ENCODE results near the gene CDCA3.

CDCA3 gene

DNA sequence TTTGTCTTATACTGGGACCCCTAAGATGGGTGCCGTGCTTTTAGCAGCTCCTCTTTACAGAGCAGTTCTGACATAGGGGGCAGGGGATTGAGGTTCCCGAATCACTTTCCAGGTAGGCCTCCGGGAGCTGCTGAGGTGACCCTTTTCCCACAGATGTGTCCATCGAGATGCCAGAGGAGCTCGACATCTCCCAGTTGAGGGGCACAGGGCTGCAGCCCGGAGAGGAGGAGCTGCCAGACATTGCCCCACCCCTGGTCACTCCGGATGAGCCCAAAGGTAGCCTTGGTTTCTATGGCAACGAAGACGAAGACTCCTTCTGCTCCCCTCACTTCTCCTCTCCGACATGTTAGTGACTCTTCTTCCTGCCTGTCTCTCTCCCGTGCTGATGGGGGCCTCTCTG, 11.9 kb upstream of the CDCA3 start:
- Histone ChIP-seq H3K9me3 (ENCODE audit: severe bottlenecking) (no peaks in the 10 kb centered on the region), H3K27me3 (ENCODE audit: insufficient read depth, low read depth, severe bottlenecking) (no peaks in the 10 kb centered on the region), H3K27ac (no peak overlapping the region), H3K36me3 (peaks cover 84% of the 10 kb centered on the region), H3K4me3 (ENCODE audit: low read depth, low read length) (no peak overlapping the region)
- TF ChIP-seq CTCF (IDR thresholded peaks at IDR 0.05; ENCODE audit: low read depth, low read length) = no peak
- no peak for DNase-seq

DNA sequence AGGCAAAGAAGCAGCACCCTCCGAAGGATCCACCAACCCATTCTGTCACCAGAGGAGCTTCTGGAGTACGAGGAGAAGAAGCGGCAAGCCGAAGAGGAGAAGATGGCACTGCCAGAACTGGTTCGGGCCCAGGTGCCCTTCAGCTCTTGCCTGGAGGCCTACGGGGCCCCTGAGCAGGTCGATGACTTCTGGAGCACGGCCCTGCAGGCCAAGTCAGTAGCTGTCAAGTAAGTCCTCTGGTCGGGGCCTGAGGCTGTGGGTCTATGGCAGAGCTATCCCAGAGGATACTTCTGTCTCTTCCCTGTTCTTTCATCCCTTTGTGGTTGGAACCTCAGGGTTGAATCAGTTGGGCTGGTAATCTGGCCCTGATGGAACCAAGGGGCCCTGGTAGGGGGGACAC, 10.3 kb upstream of the CDCA3 start:
- H3K27me3 ChIP-seq (ENCODE audit: insufficient read depth, low read depth, severe bottlenecking) = no peaks in the 10 kb centered on the region

GRCh38 chr12:6860942-6861341, 9.9 kb upstream of the CDCA3 start:
- Histone ChIP-seq H3K9me3 (ENCODE audit: severe bottlenecking) (no peaks in the 10 kb centered on the region), H3K4me3 (ENCODE audit: low read depth, low read length) (no peak overlapping the region), H3K27ac (no peak overlapping the region), H3K27me3 (ENCODE audit: insufficient read depth, low read depth, severe bottlenecking) (no peaks in the 10 kb centered on the region), H3K36me3 (peaks cover 97% of the 10 kb centered on the region)
- TF ChIP-seq CTCF (IDR thresholded peaks at IDR 0.05; ENCODE audit: low read depth, low read length) = no peak
- no peak for DNase-seq

More for the DNA sequence above, 10.3 kb upstream of the CDCA3 start:
- DNase-seq = no peak
- TF ChIP-seq CTCF (IDR thresholded peaks at IDR 0.05; ENCODE audit: low read depth, low read length) = no peak
- Histone ChIP-seq H3K36me3 (peaks cover 94% of the 10 kb centered on the region), H3K9me3 (ENCODE audit: severe bottlenecking) (no peaks in the 10 kb centered on the region), H3K4me3 (ENCODE audit: low read depth, low read length) (no peak overlapping the region), H3K27ac (no peak overlapping the region)

DNA sequence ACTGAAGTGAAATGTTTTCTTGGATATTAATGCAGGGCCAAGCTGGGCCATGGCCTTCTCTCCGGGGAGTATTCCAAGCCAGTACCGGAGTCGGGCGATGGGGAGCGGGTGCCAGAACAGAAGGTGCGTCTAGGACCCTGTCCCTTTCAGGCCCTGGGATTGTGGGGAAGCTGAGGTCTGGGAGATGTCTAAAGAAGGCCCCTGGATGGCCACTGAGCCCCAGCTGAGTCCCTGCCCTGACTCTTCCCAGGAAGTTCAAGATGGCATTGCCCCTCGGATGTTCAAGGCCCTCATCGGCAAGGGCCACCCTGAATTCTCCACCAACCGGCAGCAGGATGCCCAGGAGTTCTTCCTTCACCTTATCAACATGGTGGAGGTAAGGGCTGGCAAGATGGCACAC, 9.0 kb upstream of the CDCA3 start:
- no peak for TF ChIP-seq CTCF (IDR thresholded peaks at IDR 0.05; ENCODE audit: low read depth, low read length)
- Histone ChIP-seq H3K36me3 (peaks cover 94% of the 10 kb centered on the region), H3K4me3 (ENCODE audit: low read depth, low read length) (no peak overlapping the region), H3K27me3 (ENCODE audit: insufficient read depth, low read depth, severe bottlenecking) (no peaks in the 10 kb centered on the region), H3K27ac (no peak overlapping the region), H3K9me3 (ENCODE audit: severe bottlenecking) (no peaks in the 10 kb centered on the region)
- no peak for DNase-seq

GRCh38 chr12:6858799-6859198, 7.7 kb upstream of the CDCA3 start:
- no peaks in the 10 kb centered on the region for H3K9me3 ChIP-seq (ENCODE audit: severe bottlenecking)
- no peak overlapping the region for H3K27ac ChIP-seq
- no peaks in the 10 kb centered on the region for H3K27me3 ChIP-seq (ENCODE audit: insufficient read depth, low read depth, severe bottlenecking)
- no peak overlapping the region for H3K4me3 ChIP-seq (ENCODE audit: low read depth, low read length)
- no peak for DNase-seq
- H3K36me3 ChIP-seq = peaks cover 86% of the 10 kb centered on the region
- TF ChIP-seq CTCF (IDR thresholded peaks at IDR 0.05; ENCODE audit: low read depth, low read length) = no peak

- H3K36me3 ChIP-seq = peaks cover 62% of the 10 kb centered on the region
- no peaks in the 10 kb centered on the region for H3K27me3 ChIP-seq (ENCODE audit: insufficient read depth, low read depth, severe bottlenecking)
- no peak for DNase-seq
- H3K4me3 ChIP-seq (ENCODE audit: low read depth, low read length) = no peak overlapping the region
- no peaks in the 10 kb centered on the region for H3K9me3 ChIP-seq (ENCODE audit: severe bottlenecking)
- H3K27ac ChIP-seq = no peak overlapping the region
- TF ChIP-seq CTCF (IDR thresholded peaks at IDR 0.05; ENCODE audit: low read depth, low read length) = no peak
These were observed 4.2 kb upstream of the CDCA3 start for GRCh38 chr12:6855322-6855721.
